Activated T-helper 1 cell treated with anti-CD3 and anti-CD28 coated beads, Interleukin-12 subunit alpha, Interleukin-12 subunit beta, Interleukin-2, Interleukin-4 antibody, amounts not matched to agents 30 ng/mL and 10 ng/mL and 1 ng/mL, durations not matched to agents 14 hours and 24 hours and 36 hours (primary cell): ENCODE results near the gene CRIP2. TPM values are rescaled to one million over a fixed set of nuclear protein-coding genes. Genes with fewer than 3 reads are reported as not detected.

ENCODE experiments used
- DNase-seq: peaks from one replicate; pipeline ENCODE4 v3.0.0; 2021; ENCODE audit warnings: low spot score
- H3K27ac Mint-ChIP-seq: one replicate; pipeline ENCODE4 v1.8.0; 2021; ENCODE audit warnings: mild to moderate bottlenecking, mixed read lengths
- H3K27me3 Mint-ChIP-seq: one replicate; pipeline ENCODE4 v1.8.0; 2022; ENCODE audit warnings: mild to moderate bottlenecking, moderate library complexity, mixed read lengths; ENCODE audit not compliant: insufficient read depth
- H3K36me3 Mint-ChIP-seq: one replicate; pipeline ENCODE4 v1.8.0; 2021; ENCODE audit warnings: low read depth, mixed read lengths
- H3K4me1 Mint-ChIP-seq: one replicate; pipeline ENCODE4 v1.8.0; 2021; ENCODE audit warnings: low read depth, mixed read lengths
- H3K4me3 Mint-ChIP-seq: one replicate; pipeline ENCODE4 v1.8.0; 2021; ENCODE audit warnings: mild to moderate bottlenecking, moderate library complexity, mixed read lengths
- H3K9me3 Mint-ChIP-seq: one replicate; pipeline ENCODE4 v1.8.0; 2021; ENCODE audit warnings: mixed read lengths
- intact Hi-C: fragments of 100-400 bp; cut with micrococcal nuclease; formaldehyde crosslinking; loops from one replicate; pipeline ENCODE4 v1.15.1; 2024
- total RNA-seq: library from RNA; stranded (reverse); gene quantifications from 2 replicates; pipeline ENCODE4 v1.2.3, GENCODE V29; 2022

The CRIP2 gene
- total RNA-seq, 1 donor from 2014 or later, result not detected

GRCh38 chr14:105470350-105471296 lies 4.0 kb upstream of the CRIP2 start:
- intact Hi-C loops, result no loop called here
- no peak overlapping the region for H3K4me3 Mint-ChIP-seq

DNA sequence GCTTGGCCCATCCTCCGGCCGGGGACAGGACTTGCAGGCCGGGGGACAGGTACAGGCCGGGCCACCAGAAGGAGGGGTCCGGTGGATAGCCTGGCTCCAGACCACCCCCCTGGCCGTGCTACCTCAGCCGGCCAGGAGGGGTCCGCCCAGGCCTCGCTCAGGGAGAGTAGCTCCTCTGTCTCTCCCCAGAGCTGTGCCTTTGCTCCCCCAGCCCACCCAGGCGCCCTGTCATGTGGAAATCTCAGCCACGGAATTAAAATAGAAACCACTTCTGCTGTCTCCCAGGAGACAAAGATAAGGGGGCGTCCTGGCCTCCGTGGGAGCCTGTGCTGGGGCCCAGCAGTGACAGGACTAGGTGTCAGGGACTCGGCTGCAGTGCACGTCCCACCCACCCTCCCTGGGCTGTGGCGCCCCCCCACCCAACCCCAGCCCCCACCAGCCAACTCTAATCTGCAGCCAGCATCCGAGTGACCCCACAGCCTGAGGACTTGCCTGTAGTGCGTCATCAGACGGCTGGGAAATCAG lies 3.3 kb upstream of the CRIP2 start:
- Mint-ChIP-seq H3K36me3 (peaks cover 2% of the 10 kb centered on the region), H3K9me3 (no peaks in the 10 kb centered on the region), H3K27ac (no peak overlapping the region), H3K27me3 (peaks cover under 1% of the 10 kb centered on the region), H3K4me3 (no peak overlapping the region), H3K4me1 (no peaks in the 10 kb centered on the region)
- intact Hi-C loops, result no loop called here
- DNase-seq, result no peak

More at GRCh38 chr14:105470350-105471296, 4.0 kb upstream of the CRIP2 start:
- H3K27me3 Mint-ChIP-seq, result no peaks in the 10 kb centered on the region
- DNase-seq, result no peak
- H3K27ac Mint-ChIP-seq, result no peak overlapping the region
- no peaks in the 10 kb centered on the region for H3K4me1 Mint-ChIP-seq
- H3K36me3 Mint-ChIP-seq, result peaks cover 2% of the 10 kb centered on the region
- H3K9me3 Mint-ChIP-seq, result no peaks in the 10 kb centered on the region

GRCh38 chr14:105471823-105472485 lies 2.7 kb upstream of the CRIP2 start:
- peaks cover 5% of the 10 kb centered on the region for H3K27me3 Mint-ChIP-seq
- H3K4me3 Mint-ChIP-seq, result no peak overlapping the region
- H3K9me3 Mint-ChIP-seq, result no peaks in the 10 kb centered on the region
- peaks cover 2% of the 10 kb centered on the region for H3K36me3 Mint-ChIP-seq
- intact Hi-C loops, result no loop called here
- no peak overlapping the region for H3K27ac Mint-ChIP-seq
- no peak for DNase-seq
- no peaks in the 10 kb centered on the region for H3K4me1 Mint-ChIP-seq

DNA sequence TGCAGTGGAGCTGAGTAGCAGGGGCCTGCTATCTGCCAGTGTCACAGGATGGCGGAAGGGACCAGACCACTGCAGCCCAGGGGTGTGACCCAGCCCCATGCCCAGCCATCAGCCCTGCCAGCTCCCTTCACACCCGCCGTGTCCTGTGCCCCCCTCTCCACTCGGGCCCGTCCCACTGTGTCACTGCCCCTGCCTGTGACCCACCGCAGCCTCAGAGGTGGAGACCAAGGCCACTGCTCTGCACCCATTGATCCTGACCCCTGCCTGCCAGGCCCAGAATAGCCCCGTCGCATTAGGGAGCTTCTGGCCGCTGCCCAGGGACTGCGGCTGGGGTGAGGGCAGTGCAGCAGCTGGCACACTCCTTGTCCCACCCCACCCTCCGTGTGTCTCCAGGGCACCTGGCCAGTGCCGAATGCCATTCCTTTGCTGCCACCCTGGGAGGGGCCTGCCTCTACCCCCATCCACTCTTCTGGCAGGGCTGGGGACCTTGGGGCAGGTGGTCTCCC lies 2.1 kb upstream of the CRIP2 start:
- intact Hi-C loops, result no loop called here
- no peak overlapping the region for H3K4me3 Mint-ChIP-seq
- peaks cover 8% of the 10 kb centered on the region for H3K27me3 Mint-ChIP-seq
- H3K36me3 Mint-ChIP-seq, result peaks cover 4% of the 10 kb centered on the region
- H3K9me3 Mint-ChIP-seq, result no peaks in the 10 kb centered on the region
- no peak overlapping the region for H3K27ac Mint-ChIP-seq
- H3K4me1 Mint-ChIP-seq, result no peaks in the 10 kb centered on the region
- DNase-seq, result no peak

DNA sequence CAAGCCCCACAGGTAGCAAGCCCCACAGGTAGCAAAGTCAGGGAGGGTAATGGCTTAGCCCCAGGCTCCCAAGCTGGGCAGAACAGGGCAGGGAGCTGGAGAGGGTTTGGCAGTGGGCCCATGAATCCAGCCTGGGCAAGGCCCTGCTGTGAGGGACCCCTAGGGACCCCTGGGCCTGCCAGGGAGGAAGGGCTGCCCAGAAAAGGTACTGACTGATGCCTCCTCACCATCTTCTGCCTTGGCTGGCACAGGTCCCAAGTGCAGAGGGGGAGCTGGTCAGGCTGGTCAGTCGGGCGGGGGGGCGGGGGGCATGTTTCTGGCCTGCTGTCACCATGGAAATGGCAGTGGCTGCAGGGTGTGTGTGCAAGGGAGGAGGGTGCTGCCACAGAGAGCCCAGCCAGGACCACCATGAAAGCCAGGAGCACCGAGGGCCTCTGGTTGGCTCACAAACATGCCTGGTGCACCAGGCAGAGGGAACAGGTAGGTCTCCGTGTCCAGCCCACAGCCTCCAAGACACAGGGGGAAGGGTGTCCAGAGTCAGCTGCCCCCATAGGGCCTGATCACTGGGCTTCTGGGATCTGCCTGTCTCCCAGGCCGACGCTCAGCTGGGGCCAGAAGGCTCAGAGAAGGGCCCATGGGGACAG lies 1.5 kb upstream of the CRIP2 start:
- peak overlapping the region; percentile 22 for H3K4me3 Mint-ChIP-seq

GRCh38 chr14:105473677-105474482 lies 741 bp upstream of the CRIP2 start:
- Mint-ChIP-seq H3K9me3 (no peaks in the 10 kb centered on the region), H3K4me3 (peak overlapping the region; percentile 49), H3K27ac (no peak overlapping the region), H3K27me3 (peaks cover 8% of the 10 kb centered on the region), H3K4me1 (no peaks in the 10 kb centered on the region), H3K36me3 (peaks cover 4% of the 10 kb centered on the region)
- peak; percentile 49 for DNase-seq
- intact Hi-C loops, result loop anchor here (2.0 kb wide), 1 partner anchor 17 kb away; the partner anchor contains the start of gene TEDC1

More for the DNA sequence above, 1.5 kb upstream of the CRIP2 start:
- DNase-seq, result no peak
- Mint-ChIP-seq H3K27me3 (peaks cover 8% of the 10 kb centered on the region), H3K9me3 (no peaks in the 10 kb centered on the region), H3K36me3 (peaks cover 4% of the 10 kb centered on the region), H3K27ac (no peak overlapping the region), H3K4me1 (no peaks in the 10 kb centered on the region)
- intact Hi-C loops, result no loop called here

DNA sequence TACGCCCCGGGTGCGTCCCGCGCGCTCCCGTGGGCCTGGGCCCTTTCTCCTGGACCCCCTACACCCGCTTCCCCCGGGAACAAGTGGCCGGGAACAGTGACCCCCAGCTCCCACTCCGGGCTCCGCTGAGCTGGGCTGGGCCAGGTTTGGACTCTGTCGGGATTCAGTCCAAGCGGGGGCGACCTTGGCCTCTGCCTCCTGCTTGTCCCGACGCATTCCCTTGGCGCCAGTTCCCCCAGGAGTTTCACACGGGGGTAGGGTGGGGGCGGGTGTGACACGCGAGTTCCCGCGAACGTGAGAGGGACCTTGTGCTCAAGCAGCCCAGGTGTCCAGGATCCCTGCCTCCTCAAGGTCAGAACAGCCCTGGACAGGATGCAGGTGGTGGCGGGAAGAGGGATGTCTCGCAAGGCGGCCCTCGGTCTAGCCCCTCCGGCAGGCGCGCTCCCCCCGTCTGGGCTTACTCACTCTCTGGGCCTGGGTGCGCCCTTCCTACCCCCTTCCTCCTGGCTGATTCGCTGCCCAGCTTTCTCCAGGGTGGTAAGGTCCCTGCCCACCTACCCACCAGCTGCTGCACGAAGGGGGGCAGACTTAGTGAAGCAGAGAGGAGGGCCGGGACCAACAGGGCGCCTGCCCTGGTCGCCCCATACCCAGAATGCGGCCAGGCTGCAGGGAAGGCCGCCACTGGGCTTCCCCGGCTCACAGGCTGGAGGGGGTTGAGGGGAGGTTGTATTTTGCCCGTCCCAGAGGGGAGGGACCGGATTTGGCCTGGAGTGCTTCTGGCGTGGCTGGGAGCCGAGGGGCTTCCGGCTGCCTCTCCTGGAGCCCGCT lies 862 bp downstream of the CRIP2 start:
- Mint-ChIP-seq H3K4me1 (no peaks in the 10 kb centered on the region), H3K36me3 (peaks cover 2% of the 10 kb centered on the region), H3K27me3 (peaks cover 17% of the 10 kb centered on the region), H3K9me3 (no peaks in the 10 kb centered on the region), H3K27ac (no peak overlapping the region), H3K4me3 (peak overlapping the region; percentile 53)
- intact Hi-C loops, result loop anchor here (2.0 kb wide), 1 partner anchor 15 kb away; the partner anchor contains the start of gene TEDC1
- no peak for DNase-seq

- no peak for DNase-seq
- H3K36me3 Mint-ChIP-seq, result peaks cover 2% of the 10 kb centered on the region
- intact Hi-C loops, result no loop called here
- H3K9me3 Mint-ChIP-seq, result no peaks in the 10 kb centered on the region
- H3K4me3 Mint-ChIP-seq, result peak overlapping the region; percentile 15
- peaks cover 6% of the 10 kb centered on the region for H3K4me1 Mint-ChIP-seq
- H3K27me3 Mint-ChIP-seq, result peaks cover 20% of the 10 kb centered on the region
- no peak overlapping the region for H3K27ac Mint-ChIP-seq
Measured at GRCh38 chr14:105476097-105476830, 1.6 kb downstream of the CRIP2 start.

- peak overlapping the region; percentile 15 for H3K4me3 Mint-ChIP-seq
- DNase-seq, result no peak
- H3K36me3 Mint-ChIP-seq, result peaks cover 2% of the 10 kb centered on the region
- H3K27ac Mint-ChIP-seq, result peak overlapping the region; percentile 74
- intact Hi-C loops, result no loop called here
- H3K4me1 Mint-ChIP-seq, result peaks cover 11% of the 10 kb centered on the region
- H3K9me3 Mint-ChIP-seq, result no peaks in the 10 kb centered on the region
- H3K27me3 Mint-ChIP-seq, result peaks cover 20% of the 10 kb centered on the region
Measured at GRCh38 chr14:105476831-105477659, 2.4 kb downstream of the CRIP2 start.

DNA sequence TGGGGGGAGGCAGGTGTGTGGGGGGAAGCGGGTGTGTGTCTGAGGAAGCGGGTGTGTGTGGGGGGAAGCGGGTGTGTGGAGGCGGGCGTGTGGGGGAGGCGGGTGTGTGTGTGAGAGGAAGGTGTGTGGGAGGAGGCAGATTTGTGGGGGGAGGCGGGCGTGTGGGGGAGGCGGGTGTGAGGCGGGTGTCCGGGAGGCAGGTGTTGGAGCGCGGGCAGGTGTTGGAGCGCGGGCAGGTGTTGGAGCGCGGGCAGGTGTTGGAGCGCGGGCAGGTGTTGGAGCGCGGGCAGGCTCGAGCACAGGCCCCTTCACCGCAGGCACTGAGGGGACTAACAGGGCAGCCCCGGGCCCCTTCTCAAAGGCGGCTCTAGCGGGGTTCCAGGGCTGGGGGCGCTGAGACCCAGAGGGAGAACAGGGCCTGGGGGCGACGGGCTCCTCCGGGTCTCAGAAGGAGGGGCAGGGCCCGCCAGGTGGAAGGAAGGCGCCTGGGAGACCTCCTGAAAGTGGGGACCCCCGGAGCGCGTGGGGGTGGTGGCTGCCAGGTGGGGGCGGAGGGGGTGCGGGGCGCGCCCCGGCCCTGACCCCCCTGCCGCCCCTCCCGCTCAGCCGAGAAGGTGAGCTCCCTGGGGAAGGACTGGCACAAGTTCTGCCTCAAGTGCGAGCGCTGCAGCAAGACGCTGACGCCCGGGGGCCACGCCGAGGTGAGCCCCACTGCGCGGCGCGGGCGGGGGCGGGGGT lies 3.2 kb downstream of the CRIP2 start:
- intact Hi-C loops, result no loop called here

More for the DNA sequence above, 3.2 kb downstream of the CRIP2 start:
- Mint-ChIP-seq H3K9me3 (no peaks in the 10 kb centered on the region), H3K27me3 (peaks cover 22% of the 10 kb centered on the region), H3K36me3 (peaks cover 2% of the 10 kb centered on the region), H3K4me1 (peaks cover 16% of the 10 kb centered on the region), H3K27ac (peak overlapping the region; percentile 74), H3K4me3 (no peak overlapping the region)
- no peak for DNase-seq
